ENCODE data around the gene NF1.
"Not testable (repeated sequence)": the region's sequence is repeated elsewhere in the genome, so short reads cannot be mapped to it uniquely, and the experiment has no call there.

Gene NF1

DNA sequence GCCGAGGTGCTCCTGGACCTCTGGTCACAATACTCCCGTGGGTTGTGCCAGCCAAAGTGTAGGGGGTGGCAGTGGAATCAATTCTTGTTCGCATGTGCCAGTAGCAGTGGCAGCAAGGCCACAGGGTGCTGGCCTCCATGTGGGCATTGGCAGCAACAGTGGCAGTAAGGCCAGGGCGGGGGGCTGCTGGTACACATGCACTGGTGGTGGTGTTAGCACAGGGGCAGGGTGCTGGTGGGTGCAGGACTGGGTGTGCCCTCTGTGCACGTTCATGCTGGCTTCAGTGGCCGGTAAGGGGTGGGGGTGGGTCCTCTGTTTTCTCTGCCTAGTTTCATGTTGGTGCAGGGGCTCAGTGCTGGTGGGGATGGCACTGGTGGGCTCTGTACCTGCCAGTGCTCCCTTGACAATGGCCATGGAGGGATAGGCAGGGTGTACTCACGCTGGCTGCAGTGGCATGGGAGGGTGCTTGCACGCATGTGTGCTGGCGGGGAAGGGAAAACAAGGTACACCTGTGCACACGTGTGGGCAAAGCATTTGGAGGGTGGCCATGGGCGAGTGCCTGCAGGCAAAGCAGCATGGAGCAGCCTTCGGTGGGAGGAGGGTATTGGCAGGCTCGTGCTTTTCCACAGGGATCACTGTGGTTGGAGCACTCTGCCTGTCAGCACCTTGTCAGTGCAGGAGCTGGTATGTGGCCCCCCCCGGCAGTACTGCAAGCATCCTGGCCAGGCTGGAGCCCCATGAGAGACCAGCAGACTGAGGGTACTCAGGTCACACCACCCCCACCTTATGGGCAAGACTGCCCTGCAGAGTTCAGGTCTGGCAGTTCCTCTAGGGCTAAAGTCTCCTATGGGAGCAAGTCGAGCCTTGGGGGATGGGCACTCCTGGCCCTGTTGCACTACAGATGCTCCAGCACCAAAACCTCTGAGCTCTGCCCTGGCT lies 35.8 kb downstream of the NF1 start:
- no peak for DNase-seq (ENCODE audit: low read depth in 2 of 2, low spot score in 1 of 2)

DNA sequence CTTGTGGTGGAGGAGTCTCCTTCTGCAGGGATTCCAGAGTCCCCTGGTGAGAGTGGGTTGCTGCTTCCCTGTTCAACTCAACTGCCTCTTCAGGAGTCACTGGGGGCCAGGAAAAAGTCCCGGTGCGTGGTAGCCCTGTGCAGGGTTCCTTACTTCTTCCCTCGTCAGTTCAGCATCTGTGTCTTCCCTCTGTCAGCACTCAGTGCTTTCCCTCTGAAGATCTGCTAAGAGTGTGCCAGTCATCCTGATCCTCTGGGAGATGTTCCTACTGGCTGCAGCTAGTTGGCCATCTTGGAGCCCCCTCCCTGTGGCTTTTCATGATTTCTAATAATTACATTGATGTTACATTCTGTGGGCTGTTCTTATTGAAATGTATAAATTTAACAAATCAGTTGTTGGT lies 36.5 kb downstream of the NF1 start:
- no peak for DNase-seq (ENCODE audit: low read depth in 2 of 2, low spot score in 1 of 2)

DNA sequence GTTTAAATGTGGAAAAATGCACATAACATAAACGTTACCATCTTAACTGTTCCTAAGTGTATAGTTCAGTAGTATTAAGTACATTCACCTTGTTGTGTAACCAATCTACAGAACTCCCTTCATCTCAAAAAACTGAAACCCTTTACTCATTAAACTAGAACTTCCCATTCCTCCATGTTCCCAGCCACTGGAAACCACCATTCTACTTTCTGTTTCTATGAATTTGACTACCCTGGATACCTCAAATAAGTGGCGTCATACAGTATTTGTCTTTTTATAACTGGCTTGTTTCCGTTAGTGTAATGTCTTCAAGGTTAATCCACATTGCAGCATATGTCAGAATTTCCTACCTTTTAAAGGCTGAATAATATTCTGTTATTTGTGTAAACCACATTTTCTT lies 38.2 kb downstream of the NF1 start:
- no peak for DNase-seq (ENCODE audit: low read depth in 2 of 2, low spot score in 1 of 2)

DNA sequence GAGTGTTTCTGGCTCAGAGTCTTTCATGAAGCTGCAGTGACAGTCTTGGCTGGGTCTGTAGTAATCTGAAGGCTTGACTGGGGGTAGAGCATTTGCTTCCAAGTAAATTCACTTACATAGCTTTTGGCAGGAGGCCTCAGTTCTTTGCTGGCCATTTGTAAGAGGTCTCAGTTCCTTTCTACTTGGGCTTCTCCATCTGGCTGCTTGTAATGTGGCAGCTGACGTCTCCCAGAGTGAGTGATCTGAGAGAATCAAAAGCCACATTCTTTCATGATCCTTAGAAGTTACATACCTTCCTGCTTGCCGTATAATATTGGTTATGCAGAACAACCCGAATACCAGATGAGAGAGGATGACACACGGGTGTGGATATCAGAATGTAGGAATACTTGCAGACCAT lies 39.8 kb downstream of the NF1 start:
- no peak for DNase-seq (ENCODE audit: low read depth in 2 of 2, low spot score in 1 of 2)

GRCh38 chr17:31136319-31136718 lies 41.5 kb downstream of the NF1 start:
- DNase-seq (ENCODE audit: low read depth in 2 of 2, low spot score in 1 of 2) = no peak

GRCh38 chr17:31140111-31140510 lies 45.3 kb downstream of the NF1 start:
- no peak for DNase-seq (ENCODE audit: low read depth in 2 of 2, low spot score in 1 of 2)

DNA sequence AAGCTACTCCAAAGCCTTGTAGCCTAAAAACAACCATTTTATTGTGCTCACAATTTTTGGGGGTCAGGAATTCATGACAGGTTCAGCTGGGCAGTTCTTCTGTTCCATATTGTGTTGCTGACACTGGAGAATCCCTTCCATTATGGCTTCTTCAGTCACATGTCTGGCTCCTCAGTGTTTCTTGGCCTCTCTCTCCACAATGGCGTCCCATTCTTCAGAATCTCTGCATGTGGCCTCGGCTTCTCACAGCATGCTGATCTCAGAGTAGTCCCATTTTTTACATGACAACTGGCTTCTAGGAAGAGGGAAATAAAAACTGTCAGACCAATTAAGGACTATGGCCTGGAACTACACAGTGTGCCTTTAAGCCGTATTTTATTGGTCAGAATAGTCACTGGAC lies 49.7 kb downstream of the NF1 start:
- DNase-seq (ENCODE audit: low read depth in 2 of 2, low spot score in 1 of 2) = no peak

DNA sequence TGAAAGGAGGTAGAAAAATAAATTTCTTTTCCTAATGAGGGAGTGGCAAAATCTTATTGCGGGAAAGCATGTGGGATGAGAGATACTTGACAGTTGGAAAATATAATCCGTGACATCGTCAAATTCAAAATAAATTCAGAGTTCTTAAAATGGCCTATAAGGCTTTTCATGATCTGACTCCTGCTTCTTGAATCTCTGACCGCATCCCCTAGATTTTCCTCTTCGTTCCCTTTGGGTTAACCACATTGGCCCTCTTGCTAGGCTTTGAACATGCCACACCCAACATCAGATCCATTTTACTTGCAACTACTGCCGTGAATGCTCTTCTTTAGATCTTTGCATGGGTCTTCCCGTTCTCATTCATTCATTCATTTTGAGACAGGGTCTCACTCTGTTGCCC lies 50.1 kb downstream of the NF1 start:
- no peak for DNase-seq (ENCODE audit: low read depth in 2 of 2, low spot score in 1 of 2)

DNA sequence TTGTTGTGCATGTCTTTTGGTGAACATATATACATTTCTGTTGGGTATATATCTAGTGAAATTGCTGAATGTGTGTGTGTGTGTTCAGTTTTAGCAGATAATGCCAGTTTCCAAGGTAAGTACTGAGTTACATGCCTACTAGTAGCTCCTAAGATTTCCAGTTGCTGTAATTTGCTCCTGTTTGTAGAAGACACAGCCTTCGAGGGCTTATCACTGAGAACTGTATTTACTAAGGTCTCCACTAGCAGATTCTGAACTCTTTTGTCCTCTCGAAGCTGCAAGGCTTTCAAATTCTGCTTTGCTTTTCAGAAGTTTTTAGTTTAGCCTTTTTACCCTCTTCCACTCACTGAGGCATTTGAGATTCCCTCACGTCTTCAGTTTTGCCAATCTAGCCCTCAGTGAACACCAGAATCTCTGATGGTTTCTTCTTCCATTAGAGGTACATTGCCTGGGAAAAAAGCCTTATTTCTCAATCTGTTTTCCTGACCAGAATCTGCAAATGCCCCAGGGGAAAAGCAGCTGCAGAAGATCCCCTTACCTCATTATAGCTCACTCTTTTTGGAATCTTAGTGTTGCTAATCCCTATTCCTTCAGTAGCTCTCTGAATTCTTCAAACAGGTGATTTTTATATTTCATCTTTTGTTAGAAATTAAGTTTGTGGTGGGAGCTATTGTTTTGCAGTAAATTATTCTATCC lies 52.9 kb downstream of the NF1 start:
- DNase-seq (ENCODE audit: low read depth in 2 of 2, low spot score in 1 of 2) = no peak

DNA sequence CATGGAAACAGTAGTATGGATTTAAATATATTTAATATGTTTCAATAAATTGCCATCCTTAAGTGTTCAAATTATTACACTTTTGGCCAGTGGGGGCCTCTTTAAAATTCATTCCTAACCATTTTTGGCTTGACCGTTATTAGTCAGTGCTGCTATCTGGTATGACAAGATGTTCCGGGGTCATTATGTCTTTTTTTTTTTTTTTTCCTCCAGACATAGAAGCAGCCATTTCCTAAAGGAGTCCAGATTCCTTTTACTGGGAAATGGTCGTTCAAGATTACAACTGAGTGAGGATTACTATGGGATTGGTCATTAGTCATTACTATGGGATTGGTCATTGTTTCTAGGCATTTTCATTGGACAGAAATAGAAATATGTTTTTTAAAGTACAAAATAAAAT lies 53.4 kb downstream of the NF1 start:
- DNase-seq (ENCODE audit: low read depth in 2 of 2, low spot score in 1 of 2) = no peak

DNA sequence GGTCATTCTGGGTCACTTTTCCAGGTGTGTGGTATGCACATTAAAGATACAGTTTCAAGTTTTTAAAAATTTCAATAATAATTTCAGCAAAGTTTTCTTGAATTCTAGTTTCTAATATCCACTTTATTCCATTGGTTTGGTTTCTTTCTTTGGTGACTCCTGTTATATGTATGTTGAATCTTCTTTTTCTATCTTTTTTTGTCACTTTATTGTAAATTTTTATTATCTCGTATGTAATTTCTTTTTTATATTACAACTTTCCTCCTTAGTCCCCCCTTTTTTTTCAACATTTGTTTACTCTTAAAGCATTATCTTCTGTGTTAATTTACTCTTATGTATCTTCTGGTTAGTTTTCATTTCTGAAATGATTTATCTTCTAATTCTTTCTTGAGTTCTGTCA lies 57.5 kb downstream of the NF1 start:
- DNase-seq (ENCODE audit: low read depth in 2 of 2, low spot score in 1 of 2) = no peak

DNA sequence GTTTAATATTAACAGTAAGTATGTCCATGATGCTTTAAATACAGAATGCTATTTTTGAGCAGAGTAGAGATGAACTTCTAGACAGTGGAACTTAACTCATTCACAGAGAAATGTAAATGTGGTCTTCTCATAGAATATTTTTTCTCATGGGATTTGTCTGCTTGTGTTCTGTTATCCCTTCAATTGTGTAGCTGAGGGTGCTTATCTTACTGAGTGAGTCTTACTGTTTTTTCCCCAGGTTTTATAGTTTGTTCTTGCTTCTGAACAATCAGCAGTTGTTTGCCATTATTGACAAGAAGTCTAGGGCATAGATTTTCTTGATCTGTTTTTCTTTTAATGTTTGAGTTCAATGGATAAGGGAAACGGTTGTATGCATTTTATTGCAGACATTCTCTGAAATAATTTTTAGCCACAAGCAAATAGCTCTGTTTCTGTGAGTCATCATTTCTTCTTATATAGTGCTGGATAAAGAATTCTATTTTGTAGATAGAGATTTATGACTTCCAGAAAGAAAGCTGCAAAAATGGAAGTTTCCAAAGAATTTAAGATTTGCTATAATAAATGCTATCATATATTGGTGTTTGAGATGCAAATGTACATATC lies 60.5 kb downstream of the NF1 start:
- DNase-seq (ENCODE audit: low read depth in 2 of 2, low spot score in 1 of 2) = no peak

DNA sequence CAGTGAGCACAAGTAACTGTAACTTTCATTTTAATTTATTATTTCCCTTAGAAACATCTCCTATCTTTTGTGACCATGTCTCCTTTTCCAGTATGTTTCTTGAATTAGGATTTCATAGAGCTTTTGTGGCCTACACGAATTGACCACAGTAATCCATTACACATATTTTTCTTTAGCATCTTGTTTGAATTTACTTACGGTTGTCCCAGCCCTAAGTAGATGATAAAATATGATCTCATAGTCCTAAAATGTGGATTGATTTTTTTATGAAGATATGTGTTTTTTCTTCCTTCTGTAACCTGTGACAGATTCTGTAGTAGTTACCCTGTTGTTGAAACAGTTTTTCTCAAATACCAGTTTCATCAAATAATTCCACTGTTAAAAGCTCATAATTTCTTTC lies 61.5 kb downstream of the NF1 start:
- DNase-seq (ENCODE audit: low read depth in 2 of 2, low spot score in 1 of 2) = no peak

- not testable (repeated sequence) for DNase-seq (ENCODE audit: low read depth in 2 of 2, low spot score in 1 of 2)
Observed at GRCh38 chr17:31156864-31157263, 62.1 kb downstream of the NF1 start.

- DNase-seq (ENCODE audit: low read depth in 2 of 2, low spot score in 1 of 2) = no peak
Observed at GRCh38 chr17:31158746-31159377, 64.1 kb downstream of the NF1 start.

- DNase-seq (ENCODE audit: low read depth in 2 of 2, low spot score in 1 of 2) = no peak
Observed at GRCh38 chr17:31163091-31163781, 68.5 kb downstream of the NF1 start.

- no peak for DNase-seq (ENCODE audit: low read depth in 2 of 2, low spot score in 1 of 2)
Observed at GRCh38 chr17:31167111-31167510, 72.3 kb downstream of the NF1 start.

DNA sequence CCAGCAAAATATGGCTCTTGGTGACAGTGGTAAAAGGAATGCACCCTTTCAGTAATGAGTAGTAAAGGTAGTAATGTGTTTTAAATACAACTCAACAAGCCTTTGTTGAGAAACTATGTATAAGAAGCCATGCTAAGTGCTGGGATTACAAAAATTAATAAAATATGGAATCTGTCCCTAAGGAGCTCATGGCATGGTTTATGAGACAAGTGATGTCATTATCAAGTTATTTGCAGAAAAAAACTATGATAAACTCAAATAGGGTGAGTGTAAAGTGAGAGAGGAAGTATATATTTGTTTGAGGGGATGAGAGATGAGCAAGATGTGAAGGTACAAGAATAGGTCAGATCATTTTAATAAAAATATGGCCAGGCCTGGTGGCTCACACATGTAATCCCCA lies 76.9 kb downstream of the NF1 start:
- no peak for DNase-seq (ENCODE audit: low read depth in 2 of 2, low spot score in 1 of 2)

- no peak for DNase-seq (ENCODE audit: low read depth in 2 of 2, low spot score in 1 of 2)
Observed at GRCh38 chr17:31172388-31172787, 77.6 kb downstream of the NF1 start.

GRCh38 chr17:31174215-31174614 lies 79.4 kb downstream of the NF1 start:
- DNase-seq (ENCODE audit: low read depth in 2 of 2, low spot score in 1 of 2) = no peak

GRCh38 chr17:31175237-31175636 lies 80.5 kb downstream of the NF1 start:
- DNase-seq (ENCODE audit: low read depth in 2 of 2, low spot score in 1 of 2) = no peak

Data from stimulated activated CD8-positive, alpha-beta memory T cell treated with anti-CD3 and anti-CD28 coated beads, Interleukin-4, amount 100 ng/mL, for 1 hour (primary cell).